ENCODE measurements around the gene UBASH3A.
A peak's percentile ranks its signal among the peaks of the same experiment; 100 is the strongest.

UBASH3A gene

GRCh38 chr21:42429021-42429420 is 25.3 kb downstream of the UBASH3A start:
- no peak overlapping the region for H2AFZ ChIP-seq (ENCODE audit: low read depth, low read length)

GRCh38 chr21:42429856-42430255 is 26.2 kb downstream of the UBASH3A start:
- peaks cover 10% of the 10 kb centered on the region for H3K9me3 ChIP-seq (ENCODE audit: insufficient read depth, low read length, severe bottlenecking)
- TF ChIP-seq EZH2 (IDR thresholded peaks at IDR 0.05; ENCODE audit: borderline replicate concordance, low read depth, low read length, severe bottlenecking) (no peak), CTCF (IDR thresholded peaks at IDR 0.05; ENCODE audit: borderline replicate concordance, extremely low read depth, low read length, poor library complexity, severe bottlenecking) (no peak)
- H3K4me2 ChIP-seq (ENCODE audit: insufficient read depth, low read length) = no peak overlapping the region
- H3K36me3 ChIP-seq (ENCODE audit: insufficient read depth, low read length) = peaks cover 89% of the 10 kb centered on the region
- 0 out of 2 replicates have a peak, but pooled peaks cover 9% of the 10 kb centered on the region for H3K79me2 ChIP-seq (ENCODE audit: insufficient read depth, low read length)
- DNase-seq (no peak), ATAC-seq (ENCODE audit: insufficient read depth, low read depth) (no peak)
- 0 out of 2 replicates have a peak overlapping the region, but pooled peaks have one; percentile 5 for H3K27ac ChIP-seq (ENCODE audit: low read length)
- H4K20me1 ChIP-seq (ENCODE audit: insufficient read depth, low read length) = no peaks in the 10 kb centered on the region
- no peak overlapping the region for H3K9ac ChIP-seq (ENCODE audit: low read depth, low read length)
- H2AFZ ChIP-seq (ENCODE audit: low read depth, low read length) = no peak overlapping the region
- peaks cover 23% of the 10 kb centered on the region for H3K4me1 ChIP-seq (ENCODE audit: insufficient read depth, low read length)
- no peak overlapping the region for H3K4me3 ChIP-seq (ENCODE audit: low read depth in 1 of 2, low read length in 2 of 2)
- no peaks in the 10 kb centered on the region for H3K27me3 ChIP-seq (ENCODE audit: insufficient read depth, low read length, poor library complexity)

More at GRCh38 chr21:42429021-42429420, 25.3 kb downstream of the UBASH3A start:
- Histone ChIP-seq H3K9ac (ENCODE audit: low read depth, low read length) (no peak overlapping the region), H3K4me3 (ENCODE audit: low read depth in 1 of 2, low read length in 2 of 2) (no peak overlapping the region), H4K20me1 (ENCODE audit: insufficient read depth, low read length) (no peaks in the 10 kb centered on the region), H3K27ac (ENCODE audit: low read length) (peak overlapping the region; percentile 3; the same call in 1 of the 2 replicates), H3K9me3 (ENCODE audit: insufficient read depth, low read length, severe bottlenecking) (peaks cover 10% of the 10 kb centered on the region), H3K4me2 (ENCODE audit: insufficient read depth, low read length) (no peak overlapping the region), H3K36me3 (ENCODE audit: insufficient read depth, low read length) (peaks cover 84% of the 10 kb centered on the region), H3K27me3 (ENCODE audit: insufficient read depth, low read length, poor library complexity) (no peaks in the 10 kb centered on the region), H3K79me2 (ENCODE audit: insufficient read depth, low read length) (0 out of 2 replicates have a peak, but pooled peaks cover 9% of the 10 kb centered on the region), H3K4me1 (ENCODE audit: insufficient read depth, low read length) (peaks cover 31% of the 10 kb centered on the region)
- ATAC-seq (ENCODE audit: insufficient read depth, low read depth) (no peak), DNase-seq (no peak)
- TF ChIP-seq EZH2 (IDR thresholded peaks at IDR 0.05; ENCODE audit: borderline replicate concordance, low read depth, low read length, severe bottlenecking) (no peak), CTCF (IDR thresholded peaks at IDR 0.05; ENCODE audit: borderline replicate concordance, extremely low read depth, low read length, poor library complexity, severe bottlenecking) (no peak)

- Histone ChIP-seq H3K4me1 (ENCODE audit: insufficient read depth, low read length) (peaks cover 16% of the 10 kb centered on the region), H3K9me3 (ENCODE audit: insufficient read depth, low read length, severe bottlenecking) (peaks cover 10% of the 10 kb centered on the region), H3K27me3 (ENCODE audit: insufficient read depth, low read length, poor library complexity) (no peaks in the 10 kb centered on the region), H3K79me2 (ENCODE audit: insufficient read depth, low read length) (0 out of 2 replicates have a peak, but pooled peaks cover 9% of the 10 kb centered on the region), H3K4me2 (ENCODE audit: insufficient read depth, low read length) (no peak overlapping the region), H2AFZ (ENCODE audit: low read depth, low read length) (no peak overlapping the region), H3K9ac (ENCODE audit: low read depth, low read length) (no peak overlapping the region), H3K27ac (ENCODE audit: low read length) (peak overlapping the region; percentile 12; the same call in 1 of the 2 replicates), H4K20me1 (ENCODE audit: insufficient read depth, low read length) (no peaks in the 10 kb centered on the region), H3K36me3 (ENCODE audit: insufficient read depth, low read length) (peaks cover 95% of the 10 kb centered on the region), H3K4me3 (ENCODE audit: low read depth in 1 of 2, low read length in 2 of 2) (no peak overlapping the region)
- TF ChIP-seq EZH2 (IDR thresholded peaks at IDR 0.05; ENCODE audit: borderline replicate concordance, low read depth, low read length, severe bottlenecking) = no peak
- TF ChIP-seq CTCF (IDR thresholded peaks at IDR 0.05; ENCODE audit: borderline replicate concordance, extremely low read depth, low read length, poor library complexity, severe bottlenecking) = no peak
- ATAC-seq (ENCODE audit: insufficient read depth, low read depth) (no peak), DNase-seq (no peak)
These were observed 26.8 kb downstream of the UBASH3A start for GRCh38 chr21:42430521-42430920.
